ENCODE measurements around the gene COL4A3. TPM values are rescaled to one million over a fixed set of nuclear protein-coding genes. Genes with fewer than 3 reads are reported as not detected.

COL4A3 gene
- polyA plus RNA-seq, 1 donor from 2014 or later: 0.10 TPM

DNA sequence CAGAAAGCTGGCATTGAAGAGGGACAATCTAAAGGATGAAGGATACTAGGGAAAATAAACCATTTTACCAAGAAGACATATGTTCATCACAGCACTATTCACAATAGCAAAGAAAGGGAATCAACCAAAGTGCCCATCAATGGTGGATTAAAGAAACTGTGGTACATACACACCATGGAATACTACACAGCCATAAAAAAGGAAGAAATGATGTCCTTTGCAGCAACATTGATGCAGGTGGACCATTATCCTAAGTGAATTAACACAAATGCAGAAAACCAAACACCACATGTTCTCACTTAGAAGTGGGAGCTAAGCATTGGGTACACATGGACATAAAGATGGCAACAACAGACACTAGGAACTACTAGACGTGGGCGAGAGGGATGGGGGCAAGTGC lies 153.4 kb downstream of the COL4A3 start:
- no peaks in the 10 kb centered on the region for H3F3A ChIP-seq (ENCODE audit: insufficient read depth, low read length, poor library complexity, severe bottlenecking)
- no peaks in the 10 kb centered on the region for H3K79me2 ChIP-seq (replicated peaks; ENCODE audit: insufficient read depth, low read length)
- TF ChIP-seq POLR2AphosphoS5 (IDR thresholded peaks at IDR 0.05): no peak
- H3K4me2 ChIP-seq (ENCODE audit: low read length): no peak overlapping the region
- no peaks in the 10 kb centered on the region for H3K9me2 ChIP-seq (ENCODE audit: insufficient read depth, low read length)
- no peaks in the 10 kb centered on the region for H3K9me3 ChIP-seq (ENCODE audit: low read length)
- no peak overlapping the region for H3K9ac ChIP-seq (ENCODE audit: low read length)
- H3K36me3 ChIP-seq (ENCODE audit: insufficient read depth, low read length): no peaks in the 10 kb centered on the region
- no peaks in the 10 kb centered on the region for H3K27me3 ChIP-seq (ENCODE audit: insufficient read depth, low read depth, low read length)
- no peak overlapping the region for H3K27ac ChIP-seq (ENCODE audit: low read length)
- no peak overlapping the region for H3K4me3 ChIP-seq (ENCODE audit: low read length)
- no peak overlapping the region for H2AFZ ChIP-seq (ENCODE audit: low read depth, low read length)
- no peaks in the 10 kb centered on the region for H4K20me1 ChIP-seq (ENCODE audit: insufficient read depth)

DNA sequence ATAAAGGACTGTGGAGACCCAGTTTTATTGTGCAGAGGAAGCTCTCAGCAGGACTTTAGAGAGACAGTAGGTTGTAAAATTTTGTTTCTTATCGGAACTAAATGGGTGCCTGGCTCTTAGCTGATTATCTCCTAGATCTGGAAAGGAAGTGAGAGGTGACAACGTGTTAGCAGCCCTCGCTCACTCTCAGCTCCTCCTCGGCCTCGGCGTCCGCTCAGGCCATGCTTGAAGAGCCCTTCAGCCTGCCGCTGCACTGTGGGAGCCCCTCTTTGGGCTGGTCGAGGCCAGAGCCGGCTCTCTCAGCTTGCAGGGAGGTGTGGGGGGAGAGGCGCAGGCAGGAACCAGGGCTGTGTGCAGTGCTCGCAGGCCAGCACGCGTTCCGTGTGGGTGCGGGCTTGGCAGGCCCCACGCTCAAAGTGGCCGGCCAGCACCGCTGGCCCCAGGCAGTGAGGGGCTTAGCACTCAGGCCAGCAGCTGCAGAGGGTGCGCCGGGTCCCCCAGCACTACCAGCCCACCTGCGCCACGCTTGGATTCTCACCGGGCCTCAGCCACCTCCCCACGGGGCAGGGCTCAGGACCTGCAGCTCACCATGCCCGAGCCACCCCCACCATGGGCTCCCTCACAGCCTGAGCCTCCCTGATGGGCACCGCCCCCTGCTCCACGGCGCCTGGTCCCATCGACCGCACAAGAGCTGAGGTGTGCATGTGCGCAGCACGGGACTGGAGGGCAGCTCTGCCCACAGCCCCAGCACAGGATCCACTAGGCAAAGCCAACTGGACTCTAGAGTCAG lies 156.1 kb downstream of the COL4A3 start:
- Histone ChIP-seq H3K27me3 (ENCODE audit: insufficient read depth, low read depth, low read length) (no peaks in the 10 kb centered on the region), H2AFZ (ENCODE audit: low read depth, low read length) (no peak overlapping the region), H3F3A (ENCODE audit: insufficient read depth, low read length, poor library complexity, severe bottlenecking) (no peaks in the 10 kb centered on the region), H3K27ac (ENCODE audit: low read length) (no peak overlapping the region), H3K9me2 (ENCODE audit: insufficient read depth, low read length) (no peaks in the 10 kb centered on the region), H3K4me2 (ENCODE audit: low read length) (no peak overlapping the region), H3K36me3 (ENCODE audit: insufficient read depth, low read length) (no peaks in the 10 kb centered on the region), H3K79me2 (replicated peaks; ENCODE audit: insufficient read depth, low read length) (peaks cover 2% of the 10 kb centered on the region), H3K9ac (ENCODE audit: low read length) (no peak overlapping the region), H3K9me3 (ENCODE audit: low read length) (no peaks in the 10 kb centered on the region), H3K4me3 (ENCODE audit: low read length) (no peak overlapping the region), H4K20me1 (ENCODE audit: insufficient read depth) (no peaks in the 10 kb centered on the region)
- TF ChIP-seq, protein P1, sequence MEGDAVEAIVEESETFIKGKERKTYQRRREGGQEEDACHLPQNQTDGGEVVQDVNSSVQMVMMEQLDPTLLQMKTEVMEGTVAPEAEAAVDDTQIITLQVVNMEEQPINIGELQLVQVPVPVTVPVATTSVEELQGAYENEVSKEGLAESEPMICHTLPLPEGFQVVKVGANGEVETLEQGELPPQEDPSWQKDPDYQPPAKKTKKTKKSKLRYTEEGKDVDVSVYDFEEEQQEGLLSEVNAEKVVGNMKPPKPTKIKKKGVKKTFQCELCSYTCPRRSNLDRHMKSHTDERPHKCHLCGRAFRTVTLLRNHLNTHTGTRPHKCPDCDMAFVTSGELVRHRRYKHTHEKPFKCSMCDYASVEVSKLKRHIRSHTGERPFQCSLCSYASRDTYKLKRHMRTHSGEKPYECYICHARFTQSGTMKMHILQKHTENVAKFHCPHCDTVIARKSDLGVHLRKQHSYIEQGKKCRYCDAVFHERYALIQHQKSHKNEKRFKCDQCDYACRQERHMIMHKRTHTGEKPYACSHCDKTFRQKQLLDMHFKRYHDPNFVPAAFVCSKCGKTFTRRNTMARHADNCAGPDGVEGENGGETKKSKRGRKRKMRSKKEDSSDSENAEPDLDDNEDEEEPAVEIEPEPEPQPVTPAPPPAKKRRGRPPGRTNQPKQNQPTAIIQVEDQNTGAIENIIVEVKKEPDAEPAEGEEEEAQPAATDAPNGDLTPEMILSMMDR (IDR thresholded peaks at IDR 0.05; ENCODE audit: poor library complexity, severe bottlenecking): no peak
- TF ChIP-seq TAF1 (IDR thresholded peaks at IDR 0.05; ENCODE audit: low read depth) (no peak), RAD21 (conservative IDR thresholded peaks at IDR 0.05) (no peak), MXI1 (conservative IDR thresholded peaks at IDR 0.05; ENCODE audit: poor library complexity, severe bottlenecking) (no peak), EP300 (conservative IDR thresholded peaks at IDR 0.05; ENCODE audit: poor library complexity, severe bottlenecking) (no peak), SMC3 (conservative IDR thresholded peaks at IDR 0.05; ENCODE audit: poor library complexity) (no peak), POLR2AphosphoS5 (IDR thresholded peaks at IDR 0.05) (no peak), EZH2 (IDR thresholded peaks at IDR 0.05; ENCODE audit: borderline replicate concordance, insufficient read depth, low read length, poor library complexity, severe bottlenecking) (no peak)
- TF ChIP-seq, protein P2, sequence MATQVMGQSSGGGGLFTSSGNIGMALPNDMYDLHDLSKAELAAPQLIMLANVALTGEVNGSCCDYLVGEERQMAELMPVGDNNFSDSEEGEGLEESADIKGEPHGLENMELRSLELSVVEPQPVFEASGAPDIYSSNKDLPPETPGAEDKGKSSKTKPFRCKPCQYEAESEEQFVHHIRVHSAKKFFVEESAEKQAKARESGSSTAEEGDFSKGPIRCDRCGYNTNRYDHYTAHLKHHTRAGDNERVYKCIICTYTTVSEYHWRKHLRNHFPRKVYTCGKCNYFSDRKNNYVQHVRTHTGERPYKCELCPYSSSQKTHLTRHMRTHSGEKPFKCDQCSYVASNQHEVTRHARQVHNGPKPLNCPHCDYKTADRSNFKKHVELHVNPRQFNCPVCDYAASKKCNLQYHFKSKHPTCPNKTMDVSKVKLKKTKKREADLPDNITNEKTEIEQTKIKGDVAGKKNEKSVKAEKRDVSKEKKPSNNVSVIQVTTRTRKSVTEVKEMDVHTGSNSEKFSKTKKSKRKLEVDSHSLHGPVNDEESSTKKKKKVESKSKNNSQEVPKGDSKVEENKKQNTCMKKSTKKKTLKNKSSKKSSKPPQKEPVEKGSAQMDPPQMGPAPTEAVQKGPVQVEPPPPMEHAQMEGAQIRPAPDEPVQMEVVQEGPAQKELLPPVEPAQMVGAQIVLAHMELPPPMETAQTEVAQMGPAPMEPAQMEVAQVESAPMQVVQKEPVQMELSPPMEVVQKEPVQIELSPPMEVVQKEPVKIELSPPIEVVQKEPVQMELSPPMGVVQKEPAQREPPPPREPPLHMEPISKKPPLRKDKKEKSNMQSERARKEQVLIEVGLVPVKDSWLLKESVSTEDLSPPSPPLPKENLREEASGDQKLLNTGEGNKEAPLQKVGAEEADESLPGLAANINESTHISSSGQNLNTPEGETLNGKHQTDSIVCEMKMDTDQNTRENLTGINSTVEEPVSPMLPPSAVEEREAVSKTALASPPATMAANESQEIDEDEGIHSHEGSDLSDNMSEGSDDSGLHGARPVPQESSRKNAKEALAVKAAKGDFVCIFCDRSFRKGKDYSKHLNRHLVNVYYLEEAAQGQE (IDR thresholded peaks at IDR 0.05; ENCODE audit: borderline replicate concordance): no peak

Measured in neural cell (in vitro differentiated cells).